NCI-H146 (cell line): Measurements from ENCODE around the gene SLC12A5.

Experiments used
- DNase-seq: peaks from one replicate; lab custom pipeline; 2025; lab: John Stamatoyannopoulos, UW

Gene SLC12A5

GRCh38 chr20:46055269-46055668 is 26.3 kb downstream of the SLC12A5 start:
- no peak for DNase-seq

GRCh38 chr20:46056027-46056833 is 27.2 kb downstream of the SLC12A5 start:
- DNase-seq: no peak

GRCh38 chr20:46056970-46057855 is 28.2 kb downstream of the SLC12A5 start:
- DNase-seq: no peak

- DNase-seq: no peak
Measured at GRCh38 chr20:46057856-46058598, 29.0 kb downstream of the SLC12A5 start.

- DNase-seq: no peak
Measured at GRCh38 chr20:46058599-46059281, 29.7 kb downstream of the SLC12A5 start.

GRCh38 chr20:46060301-46060881 is 31.4 kb downstream of the SLC12A5 start:
- peak; percentile 10 for DNase-seq

- no peak for DNase-seq
Measured at GRCh38 chr20:46060975-46061374, 32.0 kb downstream of the SLC12A5 start.

- DNase-seq: no peak
Measured at GRCh38 chr20:46062151-46062550, 33.1 kb downstream of the SLC12A5 start.

- no peak for DNase-seq
Measured at GRCh38 chr20:46062621-46063020, 33.6 kb downstream of the SLC12A5 start.

GRCh38 chr20:46063151-46063550 is 34.1 kb downstream of the SLC12A5 start:
- DNase-seq: no peak

GRCh38 chr20:46063652-46064054 is 34.6 kb downstream of the SLC12A5 start:
- no peak for DNase-seq

- no peak for DNase-seq
Measured at GRCh38 chr20:46065006-46065405, 36.0 kb downstream of the SLC12A5 start.

- DNase-seq: no peak
Measured at GRCh38 chr20:46065691-46066090, 36.7 kb downstream of the SLC12A5 start.

- DNase-seq: no peak
Measured at GRCh38 chr20:46070215-46070900, 41.3 kb downstream of the SLC12A5 start.

GRCh38 chr20:46071573-46071972 is 42.6 kb downstream of the SLC12A5 start:
- no peak for DNase-seq

GRCh38 chr20:46073024-46073423 is 44.0 kb downstream of the SLC12A5 start:
- DNase-seq: no peak

GRCh38 chr20:46073443-46073842 is 44.4 kb downstream of the SLC12A5 start:
- no peak for DNase-seq

- DNase-seq: peak; percentile 29
Measured at GRCh38 chr20:46074006-46074405, 45.0 kb downstream of the SLC12A5 start.

- DNase-seq: no peak
Measured at GRCh38 chr20:46076806-46077205, 47.8 kb downstream of the SLC12A5 start.

- no peak for DNase-seq
Measured at GRCh38 chr20:46077642-46078305, 48.8 kb downstream of the SLC12A5 start.
